ENCODE data around the gene NISCH.
"Not testable (repeated sequence)": the region's sequence is repeated elsewhere in the genome, so short reads cannot be mapped to it uniquely, and the experiment has no call there.

NISCH gene

DNA sequence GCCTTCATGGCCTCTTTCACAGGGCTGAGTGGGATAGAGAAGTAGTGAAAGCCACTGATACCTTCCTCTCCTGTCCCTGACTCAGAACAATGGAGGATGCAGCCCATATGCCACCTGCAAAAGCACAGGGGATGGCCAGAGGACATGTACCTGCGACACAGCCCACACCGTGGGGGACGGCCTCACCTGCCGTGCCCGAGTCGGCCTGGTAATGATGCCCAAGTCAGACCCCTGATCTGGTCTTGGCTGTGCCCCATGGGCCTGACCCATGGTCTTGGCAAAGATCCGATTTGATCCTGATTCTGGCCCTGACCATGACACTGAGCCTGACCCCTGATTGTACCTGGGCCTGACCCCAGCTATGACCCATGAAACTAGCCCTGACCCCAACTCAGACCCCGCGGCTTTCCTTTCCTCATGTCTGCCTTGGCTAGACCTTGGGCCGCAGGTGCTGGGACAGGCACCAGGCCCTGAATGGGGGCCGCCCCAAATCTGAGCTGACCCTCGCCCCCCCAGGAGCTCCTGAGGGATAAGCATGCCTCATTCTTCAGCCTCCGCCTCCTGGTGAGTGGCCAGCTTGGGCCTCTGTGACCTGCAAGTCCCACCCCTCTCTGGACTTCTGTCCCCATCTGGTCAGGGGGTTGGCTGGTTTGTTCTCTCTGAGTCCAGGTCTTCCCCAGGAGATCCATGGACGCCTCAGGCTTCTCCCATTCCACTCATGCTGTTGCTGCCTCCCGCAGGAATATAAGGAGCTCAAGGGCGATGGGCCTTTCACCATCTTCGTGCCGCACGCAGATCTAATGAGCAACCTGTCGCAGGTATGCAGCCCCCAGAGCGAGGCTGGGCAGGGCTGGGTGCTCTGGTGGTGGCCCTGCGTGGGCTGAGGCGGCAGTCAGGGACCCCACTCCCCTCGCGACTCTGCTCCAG, 62.7 kb downstream of the NISCH start:
- no peak for DNase-seq

DNA sequence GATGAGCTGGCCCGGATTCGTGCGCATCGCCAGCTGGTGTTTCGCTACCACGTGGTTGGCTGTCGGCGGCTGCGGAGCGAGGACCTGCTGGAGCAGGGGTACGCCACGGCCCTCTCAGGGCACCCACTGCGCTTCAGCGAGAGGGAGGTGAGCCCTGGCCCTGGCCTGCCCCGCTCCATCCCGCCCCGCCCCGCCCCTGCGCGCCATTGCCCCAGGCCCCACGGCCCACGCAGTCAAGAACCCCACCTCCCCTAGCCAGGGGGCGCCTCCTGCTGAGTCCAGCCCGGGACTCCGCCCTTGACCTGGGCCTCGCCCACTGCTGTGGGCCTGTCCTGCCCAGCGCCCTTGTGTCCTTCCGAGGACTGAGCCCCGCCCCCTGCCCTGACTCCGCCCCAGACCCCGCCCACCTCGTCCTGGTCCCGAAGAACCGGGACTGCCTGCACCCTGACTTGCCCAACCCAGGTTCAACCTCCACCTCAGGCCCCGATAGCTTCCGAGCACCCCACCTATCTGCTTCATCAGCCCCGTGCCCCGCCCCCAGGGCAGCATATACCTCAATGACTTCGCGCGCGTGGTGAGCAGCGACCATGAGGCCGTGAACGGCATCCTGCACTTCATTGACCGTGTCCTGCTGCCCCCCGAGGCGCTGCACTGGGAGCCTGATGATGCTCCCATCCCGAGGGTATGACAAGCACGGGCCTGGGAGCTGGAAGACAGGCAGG, 63.5 kb downstream of the NISCH start:
- no peak for DNase-seq

DNA sequence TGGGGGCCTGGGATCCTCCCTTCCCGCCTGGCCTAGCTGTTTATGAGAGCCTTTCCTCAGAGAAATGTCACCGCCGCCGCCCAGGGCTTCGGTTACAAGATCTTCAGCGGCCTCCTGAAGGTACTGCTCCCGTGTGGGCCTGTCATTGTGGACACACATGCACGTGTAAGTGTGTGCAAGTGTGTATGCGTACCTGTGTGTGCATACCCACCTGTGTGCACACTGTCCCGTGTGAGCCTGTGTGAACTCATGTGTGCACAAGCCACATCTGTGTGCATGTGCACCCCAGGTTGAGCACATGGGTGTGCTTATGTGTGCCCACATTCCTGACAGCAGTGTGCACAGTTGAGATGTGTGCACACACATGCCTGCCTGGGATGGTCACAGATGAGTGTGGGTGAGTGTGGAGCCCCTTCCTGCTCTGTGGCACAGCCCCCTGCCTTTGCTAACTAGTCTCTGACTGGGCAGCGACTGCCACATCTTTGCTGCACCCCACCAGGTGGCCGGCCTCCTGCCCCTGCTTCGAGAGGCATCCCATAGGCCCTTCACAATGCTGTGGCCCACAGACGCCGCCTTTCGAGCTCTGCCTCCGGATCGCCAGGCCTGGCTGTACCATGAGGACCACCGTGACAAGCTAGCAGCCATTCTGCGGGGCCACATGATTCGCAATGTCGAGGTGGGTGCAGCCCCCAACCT, 64.2 kb downstream of the NISCH start:
- no peak for DNase-seq

DNA sequence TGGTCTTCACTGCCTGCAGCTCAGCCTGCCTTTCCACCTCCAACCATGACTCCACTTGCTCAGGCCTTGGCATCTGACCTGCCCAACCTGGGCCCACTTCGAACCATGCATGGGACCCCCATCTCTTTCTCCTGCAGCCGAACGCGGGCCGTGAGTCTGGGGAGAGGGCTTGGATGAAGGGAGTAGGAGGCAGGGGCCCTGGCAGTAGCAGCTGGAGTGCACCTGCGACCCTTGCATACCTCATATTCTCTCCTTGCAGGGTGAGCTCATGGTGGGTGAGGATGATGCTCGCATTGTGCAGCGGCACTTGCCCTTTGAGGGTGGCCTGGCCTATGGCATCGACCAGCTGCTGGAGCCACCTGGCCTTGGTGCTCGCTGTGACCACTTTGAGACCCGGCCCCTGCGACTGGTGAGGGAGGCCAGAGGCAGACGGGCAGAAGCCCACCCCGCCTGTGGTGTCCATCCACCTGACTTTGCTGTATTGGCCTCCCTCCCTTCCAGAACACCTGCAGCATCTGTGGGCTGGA, 64.8 kb downstream of the NISCH start:
- no peak for DNase-seq

DNA sequence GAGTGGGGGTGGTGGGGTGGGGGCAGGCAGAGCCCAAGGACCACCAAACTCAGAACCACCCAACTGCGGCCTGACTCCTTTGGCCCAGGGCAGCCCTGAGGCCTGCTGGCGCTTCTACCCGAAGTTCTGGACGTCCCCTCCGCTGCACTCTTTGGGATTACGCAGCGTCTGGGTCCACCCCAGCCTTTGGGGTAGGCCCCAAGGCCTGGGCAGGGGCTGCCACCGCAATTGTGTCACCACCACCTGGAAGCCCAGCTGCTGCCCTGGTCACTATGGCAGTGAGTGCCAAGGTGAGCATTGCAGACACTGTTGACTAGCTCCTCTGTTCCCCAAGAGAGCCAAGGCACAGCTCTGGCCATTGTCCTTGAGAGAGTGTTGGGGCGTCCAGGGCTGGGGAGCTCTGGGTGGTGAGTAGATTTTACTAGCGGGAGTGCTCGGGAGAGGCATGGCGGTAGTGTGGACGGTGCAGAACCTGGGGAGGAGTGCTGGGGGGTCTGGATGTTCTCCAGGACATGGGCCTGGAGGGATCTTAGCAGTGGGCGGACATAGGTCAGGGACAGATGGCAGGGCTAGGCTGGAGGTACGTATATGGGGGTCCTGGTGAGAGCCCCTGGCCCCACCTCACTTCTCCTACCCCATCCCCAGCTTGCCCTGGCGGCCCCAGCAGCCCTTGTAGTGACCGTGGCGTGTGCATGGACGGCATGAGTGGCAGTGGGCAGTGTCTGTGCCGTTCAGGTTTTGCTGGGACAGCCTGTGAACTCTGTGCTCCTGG, 65.5 kb downstream of the NISCH start:
- DNase-seq = no peak

DNA sequence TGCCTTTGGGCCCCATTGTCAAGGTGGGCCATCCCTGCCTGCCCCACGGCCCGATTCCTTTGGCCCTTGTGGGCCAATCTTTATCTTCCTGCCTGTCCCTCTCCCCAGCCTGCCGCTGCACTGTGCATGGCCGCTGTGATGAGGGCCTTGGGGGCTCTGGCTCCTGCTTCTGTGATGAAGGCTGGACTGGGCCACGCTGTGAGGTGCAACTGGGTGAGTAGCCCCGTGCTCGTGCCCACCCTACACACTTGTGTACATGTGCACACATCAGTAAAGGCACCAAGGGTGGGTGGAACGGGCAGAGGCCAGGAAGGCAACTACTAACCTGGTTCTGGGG, 66.1 kb downstream of the NISCH start:
- no peak for DNase-seq

DNA sequence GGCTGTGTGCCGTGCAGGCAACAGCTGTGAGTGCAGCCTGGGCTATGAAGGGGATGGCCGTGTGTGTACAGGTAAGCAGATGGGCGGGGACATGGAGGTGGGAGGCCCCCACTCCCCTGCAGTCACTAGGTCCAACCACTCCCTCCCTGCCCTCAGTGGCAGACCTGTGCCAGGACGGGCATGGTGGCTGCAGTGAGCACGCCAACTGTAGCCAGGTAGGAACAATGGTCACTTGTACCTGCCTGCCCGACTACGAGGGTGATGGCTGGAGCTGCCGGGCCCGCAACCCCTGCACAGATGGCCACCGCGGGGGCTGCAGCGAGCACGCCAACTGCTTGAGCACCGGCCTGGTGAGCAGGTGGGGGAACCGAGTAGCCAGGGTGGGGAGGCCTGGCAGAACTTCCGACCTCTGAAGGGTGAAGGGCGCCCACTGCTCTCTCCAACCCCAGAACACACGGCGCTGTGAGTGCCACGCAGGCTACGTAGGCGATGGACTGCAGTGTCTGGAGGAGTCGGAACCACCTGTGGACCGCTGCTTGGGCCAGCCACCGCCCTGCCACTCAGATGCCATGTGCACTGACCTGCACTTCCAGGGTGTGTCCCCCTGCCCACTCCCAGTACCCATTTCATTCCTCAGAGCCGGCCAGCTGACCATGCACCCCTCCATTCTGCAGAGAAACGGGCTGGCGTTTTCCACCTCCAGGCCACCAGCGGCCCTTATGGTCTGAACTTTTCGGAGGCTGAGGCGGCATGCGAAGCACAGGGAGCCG, 66.7 kb downstream of the NISCH start:
- no peak for DNase-seq

DNA sequence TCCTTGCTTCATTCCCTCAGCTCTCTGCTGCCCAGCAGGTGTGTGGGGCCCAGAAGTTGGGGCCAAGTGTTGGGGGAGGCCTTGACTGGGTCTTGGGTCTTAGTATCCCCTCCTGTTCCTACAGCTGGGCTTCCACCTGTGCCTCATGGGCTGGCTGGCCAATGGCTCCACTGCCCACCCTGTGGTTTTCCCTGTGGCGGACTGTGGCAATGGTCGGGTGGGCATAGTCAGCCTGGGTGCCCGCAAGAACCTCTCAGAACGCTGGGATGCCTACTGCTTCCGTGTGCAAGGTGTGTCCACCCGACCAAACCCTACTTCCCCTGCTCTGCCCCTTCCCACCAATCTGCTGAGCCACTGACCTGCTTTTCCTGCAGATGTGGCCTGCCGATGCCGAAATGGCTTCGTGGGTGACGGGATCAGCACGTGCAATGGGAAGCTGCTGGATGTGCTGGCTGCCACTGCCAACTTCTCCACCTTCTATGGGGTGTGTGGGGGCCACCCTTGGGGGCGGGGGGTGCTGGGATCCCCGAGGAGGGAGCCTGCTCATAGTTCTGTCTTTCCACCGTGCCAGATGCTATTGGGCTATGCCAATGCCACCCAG, 67.3 kb downstream of the NISCH start:
- DNase-seq = no peak

DNA sequence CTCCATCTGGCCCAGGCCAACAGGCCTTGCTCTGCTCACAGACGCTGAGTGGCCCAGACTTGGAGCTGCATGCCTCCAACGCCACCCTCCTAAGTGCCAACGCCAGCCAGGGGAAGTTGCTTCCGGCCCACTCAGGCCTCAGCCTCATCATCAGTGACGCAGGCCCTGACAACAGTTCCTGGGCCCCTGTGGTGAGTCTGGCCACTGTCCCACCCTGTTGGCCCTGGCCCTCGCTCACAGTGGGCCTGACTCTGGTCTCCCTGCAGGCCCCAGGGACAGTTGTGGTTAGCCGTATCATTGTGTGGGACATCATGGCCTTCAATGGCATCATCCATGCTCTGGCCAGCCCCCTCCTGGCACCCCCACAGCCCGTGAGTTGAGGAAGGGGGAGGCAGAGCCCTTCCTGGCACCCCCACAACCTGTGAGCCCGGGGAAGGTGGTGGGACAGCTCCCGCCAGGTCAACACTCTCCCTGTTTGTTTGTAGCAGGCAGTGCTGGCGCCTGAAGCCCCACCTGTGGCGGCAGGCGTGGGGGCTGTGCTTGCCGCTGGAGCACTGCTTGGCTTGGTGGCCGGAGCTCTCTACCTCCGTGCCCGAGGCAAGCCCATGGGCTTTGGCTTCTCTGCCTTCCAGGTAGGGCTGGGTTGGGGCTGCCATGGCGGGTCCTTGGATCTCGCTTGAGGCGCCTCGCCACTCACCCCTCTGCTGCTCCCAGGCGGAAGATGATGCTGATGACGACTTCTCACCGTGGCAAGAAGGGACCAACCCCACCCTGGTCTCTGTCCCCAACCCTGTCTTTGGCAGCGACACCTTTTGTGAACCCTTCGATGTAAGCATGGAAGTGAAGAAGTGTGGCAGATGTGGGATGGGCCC, 68.2 kb downstream of the NISCH start:
- no peak for DNase-seq

DNA sequence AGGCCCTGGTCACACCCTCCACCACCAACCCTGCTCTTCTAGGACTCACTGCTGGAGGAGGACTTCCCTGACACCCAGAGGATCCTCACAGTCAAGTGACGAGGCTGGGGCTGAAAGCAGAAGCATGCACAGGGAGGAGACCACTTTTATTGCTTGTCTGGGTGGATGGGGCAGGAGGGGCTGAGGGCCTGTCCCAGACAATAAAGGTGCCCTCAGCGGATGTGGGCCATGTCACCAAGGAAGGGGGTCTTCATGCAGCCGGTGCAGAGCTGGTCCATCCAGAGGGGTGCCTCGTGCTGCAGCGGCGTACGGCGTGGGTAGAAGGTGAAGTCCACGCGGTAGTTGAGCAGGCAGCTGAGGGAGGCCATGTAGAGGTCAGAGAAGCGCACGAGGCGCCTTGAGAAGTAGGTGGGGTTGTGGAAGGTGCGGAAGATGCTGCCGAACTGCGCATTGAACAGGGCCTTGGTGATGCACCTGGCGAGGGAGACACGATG, 68.9 kb downstream of the NISCH start:
- no peak for DNase-seq

DNA sequence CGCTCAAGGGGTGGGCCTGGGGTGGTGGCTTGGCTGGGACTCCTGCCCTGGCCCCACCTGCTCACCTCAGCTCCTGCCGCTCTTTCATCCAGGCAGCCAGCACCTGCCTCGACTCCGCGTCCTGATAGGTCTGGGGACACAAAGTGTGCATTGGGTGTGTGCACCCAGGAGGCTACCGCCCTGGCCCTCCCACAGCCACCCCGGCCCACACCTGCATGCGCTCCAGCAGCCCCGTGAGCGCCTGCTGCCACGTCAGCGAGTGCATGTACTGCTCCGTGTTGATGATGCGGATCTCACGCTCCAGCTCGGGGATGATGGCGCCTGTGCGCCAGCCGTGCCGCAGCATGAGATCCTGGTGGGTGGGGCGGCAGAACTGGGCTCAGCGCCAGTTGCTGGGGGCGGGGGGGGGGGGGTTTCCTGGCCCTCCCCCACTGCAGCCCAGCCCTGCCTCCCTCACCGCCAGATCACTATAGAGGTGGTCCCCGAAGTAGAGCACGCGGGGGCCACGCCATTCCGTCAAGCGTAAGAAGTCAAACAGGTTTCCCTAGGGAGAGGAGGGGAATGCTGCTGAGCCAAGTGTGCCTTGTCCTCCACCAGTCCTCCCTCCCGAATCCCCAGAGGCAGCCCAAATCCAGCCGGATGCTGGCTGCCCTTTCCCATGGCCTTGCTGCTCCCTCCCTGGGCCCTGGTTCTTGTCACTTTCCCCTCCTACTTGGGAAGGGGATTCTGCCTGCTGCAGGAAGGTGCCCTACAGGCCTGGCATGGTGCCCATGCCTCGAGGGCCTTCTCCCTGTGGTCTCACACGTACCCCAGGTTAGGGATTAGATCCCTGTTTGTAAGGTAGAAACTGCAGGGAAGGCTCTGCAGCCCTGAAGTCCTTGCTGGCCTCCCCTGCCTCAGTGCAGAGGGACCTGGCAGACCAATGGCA, 69.6 kb downstream of the NISCH start:
- DNase-seq = no peak

DNA sequence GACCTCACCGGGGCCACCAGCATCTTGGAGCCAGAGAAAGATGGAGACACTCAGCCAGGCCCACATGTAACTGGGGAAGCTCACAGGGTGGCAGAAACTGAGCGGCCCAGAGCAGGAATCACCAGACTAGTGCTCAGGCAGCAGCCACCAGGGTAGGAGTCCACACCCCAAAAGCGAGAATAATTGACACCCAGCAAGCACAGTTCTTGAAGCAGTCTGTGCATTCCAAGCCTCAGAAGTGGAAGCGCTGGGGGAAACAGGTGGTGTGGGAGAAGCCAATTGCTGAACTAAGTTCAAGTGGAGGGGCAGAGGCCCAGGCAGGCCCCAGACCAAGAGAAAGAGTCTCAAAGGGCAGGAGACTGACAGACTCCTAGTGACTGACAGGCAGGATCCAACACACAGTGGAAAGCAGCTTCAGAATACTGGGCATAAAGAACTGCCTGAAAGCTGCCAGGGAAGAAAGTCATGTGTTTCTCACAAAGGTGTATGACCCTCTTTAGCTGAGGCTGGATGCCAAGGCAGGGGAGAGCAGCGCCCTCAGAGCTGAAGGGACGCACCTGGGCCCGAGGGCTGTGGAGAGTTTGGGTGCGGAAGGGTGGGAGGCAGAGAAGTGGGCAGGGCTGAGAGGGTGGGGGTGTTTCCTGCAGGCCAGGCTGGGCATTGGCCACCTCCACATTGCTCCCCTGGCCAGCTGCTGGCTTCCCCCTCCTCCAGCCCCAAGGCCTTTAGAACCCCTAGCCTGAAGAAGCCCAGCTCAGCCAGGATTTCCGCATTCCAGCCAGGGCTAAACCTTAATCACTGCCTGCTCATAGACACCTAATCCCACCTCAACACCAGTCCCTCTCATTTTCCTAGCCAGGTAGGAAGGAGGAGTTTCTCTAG, 70.5 kb downstream of the NISCH start:
- no peak for DNase-seq

DNA sequence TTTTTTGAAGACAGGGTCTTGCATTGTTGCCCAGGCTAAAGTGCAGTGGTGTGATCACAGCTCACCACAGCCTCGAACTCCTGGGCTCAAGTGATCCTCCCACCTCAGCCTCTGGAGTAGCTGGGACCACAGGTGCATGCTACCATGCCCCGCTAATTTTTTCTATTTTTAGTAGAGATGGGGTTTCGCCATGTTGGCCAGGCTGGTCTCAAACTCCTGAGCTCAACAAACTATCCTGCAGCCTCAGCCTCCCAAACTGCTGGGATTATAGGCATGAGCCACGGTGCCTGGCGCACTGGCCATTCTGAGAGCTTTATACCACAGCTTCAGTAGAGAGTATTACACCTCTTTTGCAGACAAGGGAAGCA, 71.3 kb downstream of the NISCH start:
- DNase-seq = not testable (repeated sequence)

DNA sequence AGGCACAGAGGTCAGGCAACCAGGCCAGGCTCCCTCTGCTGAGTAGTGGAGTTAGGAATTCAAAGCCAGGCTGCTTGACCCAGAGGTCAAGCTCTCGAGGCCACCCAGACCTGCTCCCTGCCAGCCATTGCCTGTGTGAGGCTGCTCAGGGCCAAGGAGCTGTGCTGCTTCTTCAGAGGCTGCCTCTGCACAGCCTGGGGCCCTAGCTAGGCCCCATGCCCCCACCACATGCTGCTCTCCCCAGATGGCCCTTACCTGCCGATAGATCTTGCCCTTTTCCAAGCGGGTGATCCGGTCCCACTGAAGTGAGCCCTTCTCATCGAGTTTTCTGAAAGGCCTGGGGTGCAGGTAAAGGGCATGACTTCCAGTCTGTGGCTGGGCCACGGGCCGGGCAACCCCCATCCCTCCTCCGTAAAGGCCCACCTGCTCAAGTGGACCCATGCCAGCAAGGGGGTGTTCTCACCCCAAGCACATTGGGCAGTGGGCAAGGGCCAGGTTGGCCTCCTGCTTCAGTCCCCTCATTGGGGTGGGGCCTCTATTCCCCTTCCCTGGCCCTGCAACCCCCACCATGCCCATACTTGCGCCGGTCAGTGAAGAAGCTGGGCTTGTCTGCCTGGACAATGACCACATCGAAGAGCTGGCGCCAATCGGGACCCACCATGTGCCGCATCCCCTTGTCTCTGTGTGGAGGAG, 71.8 kb downstream of the NISCH start:
- no peak for DNase-seq

DNA sequence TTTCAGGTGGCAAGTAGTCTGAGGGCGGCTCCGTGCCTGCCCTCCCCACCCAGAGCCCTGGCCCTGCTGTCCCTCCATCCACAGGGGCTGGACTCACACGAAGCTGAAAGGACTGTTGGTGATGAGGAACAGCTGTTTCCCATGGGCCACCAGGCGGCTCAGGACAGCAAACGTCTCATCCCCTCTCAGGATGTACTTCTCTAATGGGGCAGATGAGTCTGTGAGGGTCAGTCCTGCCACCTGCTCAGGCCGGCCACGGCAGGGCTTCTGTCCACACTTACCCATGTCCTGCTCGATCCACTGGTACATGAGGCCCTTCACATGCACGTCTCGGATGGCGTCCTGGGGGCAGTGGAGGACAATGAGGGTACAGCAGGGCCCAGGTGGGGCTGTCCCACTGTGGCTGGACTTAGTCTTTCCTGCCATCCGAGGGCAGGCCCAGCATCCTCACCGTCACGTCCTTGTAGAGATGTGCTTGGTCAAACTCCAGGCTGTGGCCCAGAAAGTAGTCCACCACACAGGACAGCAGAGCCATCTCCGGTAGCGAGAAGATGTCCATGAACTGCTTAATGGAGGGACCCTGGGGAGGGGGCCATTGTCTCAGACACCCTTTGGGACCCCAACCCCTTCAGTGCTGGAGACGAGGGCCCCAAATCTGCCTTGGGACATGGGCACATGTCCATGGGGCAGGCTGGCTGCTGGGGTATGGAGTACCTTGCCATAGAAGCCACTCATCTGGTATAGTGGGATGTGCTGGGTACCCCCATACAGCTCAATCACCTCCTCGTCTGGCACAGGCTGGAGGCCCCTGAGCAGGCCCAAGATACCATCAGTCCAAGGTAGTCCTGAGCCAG, 72.6 kb downstream of the NISCH start:
- no peak for DNase-seq

DNA sequence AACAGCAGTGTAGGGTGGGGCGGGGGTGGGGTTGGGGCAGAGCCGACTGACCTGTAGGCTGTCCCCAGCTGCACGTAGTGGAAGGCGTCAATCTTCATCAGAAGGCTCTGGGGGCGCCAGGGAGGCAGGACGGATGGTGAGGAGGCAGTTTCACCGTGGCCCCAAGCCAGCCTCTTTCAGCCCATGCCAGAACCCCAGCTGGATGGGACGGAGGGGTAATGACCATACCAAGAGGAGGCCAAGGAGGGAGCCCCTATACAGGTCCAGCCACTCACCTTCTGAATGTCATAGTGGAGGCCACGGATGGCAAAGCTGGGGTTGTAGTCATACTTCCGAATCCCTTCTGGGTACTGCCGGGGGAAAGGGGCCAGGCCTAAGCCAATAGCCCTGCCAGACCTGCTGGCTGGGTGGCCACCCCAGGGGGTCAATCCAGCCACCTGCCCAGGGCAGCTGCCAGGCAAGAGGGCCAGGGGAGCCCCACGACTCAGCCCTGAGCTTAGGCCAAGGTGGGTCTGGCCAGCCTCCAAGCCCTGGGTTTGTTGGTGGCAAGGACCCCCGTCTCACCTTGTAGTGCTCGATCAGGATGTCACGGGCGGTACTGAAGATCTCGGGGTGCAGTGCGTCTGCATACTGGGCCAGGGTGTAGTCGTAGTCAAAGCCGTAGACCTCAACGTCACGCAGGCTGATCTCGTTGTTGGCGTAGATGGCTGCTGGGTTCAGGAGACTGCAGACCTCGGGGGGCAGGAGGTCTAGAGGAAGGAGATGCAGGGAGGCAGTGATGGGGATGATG, 73.4 kb downstream of the NISCH start:
- DNase-seq = no peak

Measured in fibroblast of skin of right quadriceps (primary cell).